HG02798 (cell line): Measurements from ENCODE around the gene PRDM16.
"Not testable (repeated sequence)": the region's sequence is repeated elsewhere in the genome, so short reads cannot be mapped to it uniquely, and the experiment has no call there.

Experiments used
- ATAC-seq: cut with Tn5 transposase; IDR thresholded peaks from one replicate; pipeline ENCODE4 v1.9.1; 2021; ENCODE audit warnings: mild to moderate bottlenecking; ENCODE audit not compliant: unreplicated experiment, poor library complexity

PRDM16 gene

DNA sequence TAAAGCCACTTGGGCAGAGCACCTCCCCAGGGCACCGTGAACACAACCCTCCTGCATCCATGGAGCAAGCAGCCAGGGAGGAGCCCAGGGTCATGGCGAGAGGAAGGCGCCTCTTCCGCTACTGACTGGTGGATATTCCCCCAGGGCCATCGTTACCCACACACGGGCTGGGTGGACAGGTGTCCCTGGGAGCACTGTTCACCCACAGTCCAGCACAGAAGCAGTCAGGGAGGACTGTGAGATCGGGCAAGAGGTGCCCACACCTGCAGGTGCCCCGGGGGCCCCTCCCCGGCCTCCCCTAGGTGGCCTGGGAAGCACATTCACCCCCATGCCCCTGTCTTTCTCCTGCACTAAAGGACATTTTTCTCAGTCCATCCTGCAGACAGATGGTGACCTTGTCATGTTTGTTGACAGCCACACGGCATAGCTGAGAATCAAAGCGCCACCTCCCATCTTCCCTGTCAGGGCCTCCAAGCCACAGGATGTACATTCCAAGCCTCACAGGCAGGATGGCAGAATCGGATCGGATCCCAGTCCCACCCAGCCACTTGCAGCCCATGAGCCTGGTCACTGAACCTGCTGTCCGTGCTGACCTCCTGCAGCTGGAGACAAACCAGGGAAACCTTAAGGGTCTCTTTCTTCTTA, 160.2 kb downstream of the PRDM16 start:
- ATAC-seq = no peak

- no peak for ATAC-seq
These were observed 161.6 kb downstream of the PRDM16 start for GRCh38 chr1:3230553-3230952.

DNA sequence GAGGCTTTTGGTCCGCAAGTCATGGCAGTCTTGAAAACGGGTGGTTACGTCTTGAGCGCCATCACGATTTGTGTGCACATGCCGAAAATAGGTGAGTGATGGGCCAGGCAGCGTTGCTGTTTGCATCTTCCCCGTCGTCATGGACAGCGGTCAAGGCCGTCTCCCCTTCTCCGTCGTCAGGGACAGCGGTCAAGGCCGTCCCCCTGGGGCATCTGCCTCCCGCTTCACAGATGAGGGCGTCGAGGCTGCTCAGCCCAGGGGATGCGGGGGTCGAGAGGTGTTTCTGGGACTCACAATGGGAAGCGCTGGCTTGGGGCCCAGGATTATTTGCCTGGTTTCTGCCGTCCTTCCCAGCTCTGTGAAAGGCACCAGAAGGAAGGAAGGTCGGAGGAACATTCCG, 162.2 kb downstream of the PRDM16 start:
- ATAC-seq = no peak

DNA sequence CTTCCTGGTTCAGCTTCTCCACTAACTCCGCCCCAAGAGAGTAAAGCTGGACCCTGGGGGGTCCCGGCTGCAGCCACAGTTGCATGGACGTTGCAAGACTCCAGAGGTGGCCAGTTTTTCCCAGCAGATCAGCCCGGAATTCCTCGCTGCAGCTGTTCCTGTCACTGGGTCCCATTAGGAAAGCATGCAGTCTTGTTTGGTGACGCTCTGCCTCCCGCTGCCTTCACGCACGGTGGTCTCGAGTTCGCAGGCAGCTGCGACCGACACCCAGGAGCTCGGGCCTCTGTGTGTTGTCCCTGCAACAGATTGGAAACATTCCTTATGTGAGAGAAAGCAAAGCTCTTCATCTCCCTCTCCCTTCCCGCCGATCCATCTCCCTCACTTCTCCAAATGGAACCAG, 162.8 kb downstream of the PRDM16 start:
- no peak for ATAC-seq

DNA sequence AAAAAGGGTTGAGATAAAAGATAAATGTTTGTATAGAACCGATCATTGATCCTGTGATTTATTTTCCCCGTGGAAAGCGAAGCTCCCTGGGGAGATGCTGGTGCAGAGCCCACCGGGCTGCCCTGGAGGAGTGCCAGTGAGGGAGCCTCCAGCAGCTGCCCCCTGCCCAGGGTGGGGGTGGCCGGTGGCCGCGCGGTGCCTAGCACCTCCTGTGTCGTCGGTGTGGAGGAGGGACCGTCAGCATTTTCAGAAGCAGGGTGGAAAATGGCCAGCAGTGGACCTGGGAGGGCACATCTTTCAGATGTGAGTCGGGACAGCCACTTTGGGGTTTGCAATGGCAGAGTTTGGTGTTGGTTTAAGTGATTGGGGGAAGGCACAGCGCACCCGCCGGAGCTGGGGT, 164.0 kb downstream of the PRDM16 start:
- ATAC-seq = no peak

GRCh38 chr1:3233551-3233950, 164.5 kb downstream of the PRDM16 start:
- no peak for ATAC-seq

DNA sequence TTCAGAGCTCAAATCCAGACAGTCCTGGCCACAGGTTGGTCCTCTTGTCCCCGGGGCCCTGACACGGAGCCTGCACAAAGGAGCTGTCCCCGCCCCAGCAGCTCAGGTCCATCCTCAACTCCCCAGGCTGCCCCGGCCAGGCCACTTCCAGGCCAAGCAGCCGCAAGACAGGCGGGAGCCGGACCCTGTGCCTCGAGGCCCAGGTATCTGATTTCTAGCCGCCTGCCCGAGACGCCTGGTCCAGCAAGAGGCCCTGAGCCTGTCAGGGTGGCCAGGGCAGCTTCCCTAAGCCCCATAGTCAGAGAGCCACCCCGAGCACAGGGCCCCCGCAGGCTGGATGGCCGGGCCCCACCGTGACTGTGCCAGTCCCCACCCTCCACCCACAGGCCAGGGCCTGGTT, 165.3 kb downstream of the PRDM16 start:
- ATAC-seq = no peak

DNA sequence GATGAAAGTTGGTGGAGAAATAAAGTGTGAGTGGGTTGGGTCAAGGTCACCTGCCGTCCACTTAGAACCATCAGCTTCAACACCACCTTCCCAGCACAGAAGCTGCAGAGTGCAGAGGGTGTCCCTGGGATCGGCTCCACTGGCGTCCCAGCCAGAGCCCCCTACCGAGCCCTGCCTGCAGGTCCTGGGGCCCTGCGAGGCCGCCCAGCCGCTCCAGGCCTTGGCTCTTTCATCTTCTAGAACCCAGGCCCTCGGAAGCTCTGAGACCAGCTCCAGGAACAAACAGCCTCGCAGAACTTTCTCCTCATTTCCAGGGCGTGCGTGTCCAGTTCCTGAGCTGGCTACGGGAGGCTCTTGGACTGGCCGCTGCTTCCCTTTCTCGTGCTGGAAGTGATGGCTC, 166.0 kb downstream of the PRDM16 start:
- no peak for ATAC-seq

GRCh38 chr1:3235496-3235895, 166.5 kb downstream of the PRDM16 start:
- no peak for ATAC-seq

- ATAC-seq = no peak
These were observed 167.4 kb downstream of the PRDM16 start for GRCh38 chr1:3236361-3236760.

DNA sequence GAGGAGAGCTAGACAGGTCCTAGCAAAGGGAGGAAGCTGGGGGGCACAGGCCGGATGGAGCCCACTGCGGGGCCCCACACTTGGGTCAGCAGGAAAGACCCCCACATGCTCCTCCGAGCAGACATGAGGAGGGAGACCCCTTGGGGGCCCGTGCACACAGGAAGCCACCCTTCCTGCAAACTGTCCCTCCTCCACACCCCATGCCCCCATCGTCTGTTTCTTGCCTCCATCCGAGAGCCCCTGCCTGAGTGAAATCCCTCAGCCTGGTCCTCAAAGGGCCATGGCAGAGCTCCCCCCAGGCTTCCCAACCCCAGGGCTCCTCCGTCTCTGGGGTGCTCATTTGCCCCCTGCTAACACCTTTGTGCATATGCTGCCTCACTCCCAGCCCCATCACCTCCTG, 168.0 kb downstream of the PRDM16 start:
- no peak for ATAC-seq

DNA sequence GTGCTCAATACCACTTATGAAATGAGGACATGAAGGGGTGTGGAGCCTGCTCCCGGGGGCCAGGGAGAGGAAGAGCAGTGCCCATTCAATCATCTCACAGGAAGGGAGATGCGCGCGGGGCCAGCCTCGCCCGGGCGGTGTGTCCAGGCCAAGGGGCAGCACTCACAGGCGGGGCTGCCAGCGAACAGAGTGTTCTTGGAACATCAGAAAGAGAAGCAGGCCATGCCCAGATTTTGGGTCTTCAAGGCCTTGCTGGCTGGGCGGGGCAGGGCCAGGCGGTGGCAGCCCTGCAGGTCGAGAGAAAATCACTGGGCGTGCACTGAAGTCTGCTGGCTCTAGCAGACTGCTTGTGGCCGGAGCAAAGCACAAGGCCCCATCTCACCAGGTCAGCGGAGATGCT, 168.6 kb downstream of the PRDM16 start:
- no peak for ATAC-seq

DNA sequence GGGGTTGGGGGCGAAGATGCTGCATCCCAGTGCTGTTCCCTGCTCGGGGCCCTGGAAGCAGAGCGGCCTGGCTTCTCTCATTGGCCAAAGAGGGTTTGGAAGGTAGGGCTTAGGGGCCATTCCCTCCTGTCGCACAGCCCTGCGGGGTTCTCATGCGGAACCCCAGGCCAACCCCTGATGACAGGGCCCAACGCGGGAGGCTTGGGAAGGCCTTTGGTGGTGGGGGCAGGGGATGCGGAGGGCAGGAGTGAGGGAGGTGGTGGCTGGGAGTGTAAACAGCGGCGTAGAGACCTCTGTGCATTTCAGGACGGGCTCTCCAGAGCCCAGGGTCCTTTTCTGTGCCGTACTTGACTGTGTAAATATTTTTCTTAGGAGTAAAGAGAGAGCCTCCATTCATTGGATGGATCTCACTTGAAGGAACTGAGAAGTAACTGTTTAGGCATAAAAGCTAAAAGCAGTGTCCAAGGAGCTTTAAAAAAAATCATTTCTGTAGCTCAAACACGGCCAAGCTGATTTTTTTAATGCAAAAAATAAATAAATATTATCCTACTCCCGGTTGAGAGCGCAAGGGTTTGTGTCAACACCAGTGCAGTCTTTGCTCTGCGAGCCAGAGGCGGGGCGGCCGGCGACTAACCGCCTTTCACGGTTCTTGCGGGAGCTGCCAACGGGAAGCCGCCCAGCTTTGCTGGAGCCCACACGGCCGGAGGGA, 169.1 kb downstream of the PRDM16 start:
- ATAC-seq = no peak

- ATAC-seq = no peak
These were observed 169.8 kb downstream of the PRDM16 start for GRCh38 chr1:3238703-3239278.

- ATAC-seq = not testable (repeated sequence)
These were observed 171.0 kb downstream of the PRDM16 start for GRCh38 chr1:3239991-3240390.

GRCh38 chr1:3240524-3241235, 171.7 kb downstream of the PRDM16 start:
- ATAC-seq = no peak

GRCh38 chr1:3241236-3241550, 172.2 kb downstream of the PRDM16 start:
- no peak for ATAC-seq

DNA sequence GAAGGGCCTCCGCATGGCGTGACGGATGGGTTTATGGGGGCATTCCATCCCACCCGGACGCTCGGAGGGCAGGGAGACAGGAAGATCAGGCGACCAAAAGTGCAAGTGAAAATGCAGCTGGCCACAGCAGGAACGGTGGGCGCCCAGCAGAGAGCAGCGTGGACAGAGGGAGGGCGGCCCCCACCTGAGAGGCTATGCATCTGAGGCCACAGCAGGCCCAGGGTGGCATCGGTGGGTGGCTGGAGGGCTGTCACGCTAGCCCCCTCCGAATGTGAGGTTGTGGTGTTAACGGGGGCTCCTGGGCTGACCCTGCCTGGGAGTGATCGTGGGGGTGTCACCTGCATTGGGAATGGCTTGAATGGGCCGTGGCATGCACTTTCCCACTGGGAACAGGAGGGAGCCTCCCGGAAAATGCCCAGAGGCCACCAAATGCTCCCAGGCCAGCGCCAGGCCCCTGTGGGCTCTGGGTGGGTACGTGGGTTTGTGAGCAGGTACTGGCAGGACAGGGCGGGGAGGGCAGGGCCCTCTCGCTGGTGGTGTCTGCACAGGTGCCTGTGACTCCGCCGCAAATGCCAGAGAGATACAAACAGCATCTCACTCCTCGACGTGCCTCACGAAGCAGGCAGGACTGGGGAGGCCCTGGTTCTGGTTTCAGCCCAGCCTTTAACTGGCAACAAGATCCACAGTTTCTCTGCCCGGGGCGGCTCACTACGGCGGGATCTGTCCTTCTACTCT, 172.8 kb downstream of the PRDM16 start:
- ATAC-seq = no peak

- no peak for ATAC-seq
These were observed 173.6 kb downstream of the PRDM16 start for GRCh38 chr1:3242408-3243260.

DNA sequence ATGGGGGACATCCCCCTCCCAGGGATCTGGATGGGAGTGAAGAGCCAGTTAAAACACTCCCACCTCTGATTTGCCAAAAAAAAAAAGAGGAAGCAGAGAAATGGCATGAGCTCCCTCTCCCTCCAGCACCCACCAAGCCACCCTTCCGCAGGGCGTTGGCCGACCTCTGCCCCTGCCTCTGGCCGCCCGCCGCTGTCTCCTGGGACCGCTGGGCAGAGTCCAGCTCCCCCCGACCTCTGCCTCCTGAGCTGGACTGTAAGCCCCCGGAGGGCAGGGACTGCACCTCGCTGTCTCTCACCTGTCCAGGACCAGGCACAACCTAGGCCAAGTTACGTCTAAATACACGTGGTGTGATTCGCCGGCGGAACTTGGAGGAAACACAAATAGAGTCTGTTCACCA, 174.3 kb downstream of the PRDM16 start:
- ATAC-seq = no peak
